Measurements from ENCODE around the gene ZBTB42. TPM values are rescaled to one million over a fixed set of nuclear protein-coding genes. Genes with fewer than 3 reads are reported as not detected.
A peak's percentile ranks its signal among the peaks of the same experiment; 100 is the strongest.

The ZBTB42 gene
- total RNA-seq, 2 donors from 2014 or later, result 8.5 to 9.0 TPM

- TF ChIP-seq CTCF (IDR thresholded peaks at IDR 0.05), result no peak
- H3K27me3 ChIP-seq, result no peaks in the 10 kb centered on the region
- peaks cover 0 to 27% of the 10 kb centered on the region in 2 donors for H3K4me1 ChIP-seq
- H3K4me3 ChIP-seq, result peak overlapping the region; percentile 95 to 100
- H3K9me3 ChIP-seq, result no peaks in the 10 kb centered on the region
- H3K27ac ChIP-seq, result peak overlapping the region in 1 of 2 donors; percentile 87
- peaks cover 32% of the 10 kb centered on the region for H3K36me3 ChIP-seq
- DNase-seq (ENCODE audit: low spot score), result no peak
Measured at GRCh38 chr14:104754213-104754851, 46.6 kb upstream of the ZBTB42 start.

- no peak for TF ChIP-seq CTCF (IDR thresholded peaks at IDR 0.05)
- Histone ChIP-seq H3K27me3 (no peaks in the 10 kb centered on the region), H3K4me1 (peaks cover 0 to 27% of the 10 kb centered on the region in 2 donors), H3K36me3 (peaks cover 40% of the 10 kb centered on the region), H3K4me3 (no peak overlapping the region), H3K9me3 (no peaks in the 10 kb centered on the region), H3K27ac (no peak overlapping the region)
- no peak for DNase-seq (ENCODE audit: low spot score)
Measured at GRCh38 chr14:104755621-104756020, 45.3 kb upstream of the ZBTB42 start.

GRCh38 chr14:104756477-104757237 lies 44.2 kb upstream of the ZBTB42 start:
- H3K4me3 ChIP-seq, result no peak overlapping the region
- H3K9me3 ChIP-seq, result no peaks in the 10 kb centered on the region
- no peak for TF ChIP-seq CTCF (IDR thresholded peaks at IDR 0.05)
- H3K4me1 ChIP-seq, result peaks cover 0 to 27% of the 10 kb centered on the region in 2 donors
- DNase-seq (ENCODE audit: low spot score), result no peak
- no peak overlapping the region for H3K27ac ChIP-seq
- H3K36me3 ChIP-seq, result peaks cover 40% of the 10 kb centered on the region
- no peaks in the 10 kb centered on the region for H3K27me3 ChIP-seq

GRCh38 chr14:104757238-104757585 lies 43.7 kb upstream of the ZBTB42 start:
- no peak for DNase-seq (ENCODE audit: low spot score)
- Histone ChIP-seq H3K27me3 (no peaks in the 10 kb centered on the region), H3K9me3 (no peaks in the 10 kb centered on the region), H3K36me3 (peaks cover 45% of the 10 kb centered on the region), H3K27ac (no peak overlapping the region), H3K4me3 (no peak overlapping the region), H3K4me1 (peaks cover 0 to 22% of the 10 kb centered on the region in 2 donors)
- TF ChIP-seq CTCF (IDR thresholded peaks at IDR 0.05), result no peak

GRCh38 chr14:104757681-104758392 lies 43.1 kb upstream of the ZBTB42 start:
- Histone ChIP-seq H3K36me3 (peaks cover 47% of the 10 kb centered on the region), H3K9me3 (no peaks in the 10 kb centered on the region), H3K27ac (no peak overlapping the region), H3K4me1 (peaks cover 0 to 20% of the 10 kb centered on the region in 2 donors), H3K27me3 (no peaks in the 10 kb centered on the region), H3K4me3 (no peak overlapping the region)
- TF ChIP-seq CTCF (IDR thresholded peaks at IDR 0.05), result no peak
- no peak for DNase-seq (ENCODE audit: low spot score)
